Stimulated activated CD8-positive, alpha-beta memory T cell treated with anti-CD3 and anti-CD28 coated beads, Interleukin-12 subunit alpha, Interleukin-12 subunit beta, amount 100 ng/mL, for 1 hour (primary cell): ENCODE results near the gene CBX4.
"Not testable (repeated sequence)": the region's sequence is repeated elsewhere in the genome, so short reads cannot be mapped to it uniquely, and the experiment has no call there.

Source experiments
- DNase-seq: peaks from one replicate; pipeline ENCODE4 v3.0.0-alpha.2; 2020; ENCODE audit warnings: low read depth

CBX4 gene

GRCh38 chr17:79859676-79860615 lies 20.7 kb upstream of the CBX4 start:
- DNase-seq: no peak

- no peak for DNase-seq
These were observed 17.9 kb upstream of the CBX4 start for GRCh38 chr17:79857095-79857494.

DNA sequence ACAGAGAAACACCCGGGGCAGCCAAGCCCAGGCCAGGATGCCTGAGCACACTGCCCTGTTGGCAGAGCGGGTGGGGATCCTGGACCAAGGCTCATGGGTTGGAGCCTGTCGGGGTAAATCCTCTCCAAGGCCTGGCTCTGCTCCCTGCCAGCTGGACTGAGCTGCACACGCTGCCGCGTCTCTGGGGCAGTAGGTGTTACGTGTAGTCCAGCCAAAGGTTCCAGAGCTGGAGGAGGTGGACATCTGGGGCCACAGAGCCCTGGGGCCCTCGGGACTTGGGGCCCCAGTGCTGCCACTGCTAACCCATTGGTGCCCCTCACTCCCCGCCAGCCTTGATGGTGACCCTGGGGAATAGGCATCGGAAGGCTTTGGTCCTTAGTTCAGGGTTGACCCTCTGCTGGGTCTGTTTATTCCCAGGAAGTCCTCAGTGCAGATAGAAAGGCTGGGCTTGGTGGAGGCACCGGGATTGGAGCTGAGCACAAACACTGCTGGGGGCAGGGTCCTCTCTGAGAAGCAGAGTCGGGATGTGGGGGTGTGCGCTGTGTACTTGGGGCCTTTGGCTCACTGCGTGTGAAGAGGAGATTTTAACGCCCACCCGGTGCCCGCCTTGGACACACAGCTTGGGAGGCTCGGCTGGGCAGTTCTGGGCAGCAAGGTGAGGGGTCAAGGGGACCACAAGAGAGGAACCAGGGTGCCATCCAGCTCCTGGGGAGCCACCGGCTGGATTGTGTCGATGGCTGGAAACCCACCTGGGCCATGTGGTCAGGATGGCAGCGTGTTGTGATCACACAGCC lies 16.3 kb upstream of the CBX4 start:
- DNase-seq: no peak

- no peak for DNase-seq
These were observed 15.1 kb upstream of the CBX4 start for GRCh38 chr17:79854080-79855060.

DNA sequence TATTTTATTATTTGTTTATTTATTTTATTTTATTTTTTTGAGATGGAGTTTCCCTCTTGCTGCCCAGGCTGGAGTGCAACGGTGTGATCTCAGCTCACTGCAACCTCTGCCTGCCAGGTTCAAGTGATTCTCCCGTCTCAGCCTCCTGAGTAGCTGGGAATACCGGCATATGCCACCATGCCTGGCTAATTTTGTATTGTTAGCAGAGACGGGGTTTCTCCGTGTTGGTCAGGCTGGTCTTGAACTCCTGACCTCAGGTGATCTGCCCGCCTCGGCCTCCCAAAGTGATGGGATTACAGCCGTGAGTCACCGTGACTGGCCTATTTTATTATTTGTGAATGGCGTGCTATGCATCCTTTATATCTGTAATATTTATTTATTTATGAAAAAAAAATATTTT lies 13.9 kb upstream of the CBX4 start:
- DNase-seq: not testable (repeated sequence)

- DNase-seq: no peak
These were observed 13.5 kb upstream of the CBX4 start for GRCh38 chr17:79852748-79853147.

DNA sequence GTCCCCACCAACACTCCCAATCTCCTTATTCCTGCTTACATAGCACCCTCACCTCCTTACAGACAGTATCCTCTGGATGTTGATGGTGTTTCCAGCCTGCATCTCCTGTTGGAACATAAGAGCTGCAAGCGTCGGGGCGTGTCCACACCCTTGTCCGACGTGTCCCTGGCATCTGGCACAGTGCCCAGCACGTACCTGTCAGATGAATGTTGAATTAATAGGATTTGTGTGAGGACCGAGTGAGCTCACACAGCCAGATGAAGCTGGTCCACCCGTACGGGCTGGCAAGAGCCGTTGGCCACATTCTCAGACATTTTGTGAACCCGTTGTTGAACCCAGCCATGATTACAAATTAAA lies 12.2 kb upstream of the CBX4 start:
- no peak for DNase-seq

- DNase-seq: no peak
These were observed 11.6 kb upstream of the CBX4 start for GRCh38 chr17:79850571-79851460.

GRCh38 chr17:79849953-79850352 lies 10.7 kb upstream of the CBX4 start:
- DNase-seq: no peak

GRCh38 chr17:79848370-79848766 lies 9.1 kb upstream of the CBX4 start:
- DNase-seq: no peak

GRCh38 chr17:79847698-79848369 lies 8.6 kb upstream of the CBX4 start:
- no peak for DNase-seq

DNA sequence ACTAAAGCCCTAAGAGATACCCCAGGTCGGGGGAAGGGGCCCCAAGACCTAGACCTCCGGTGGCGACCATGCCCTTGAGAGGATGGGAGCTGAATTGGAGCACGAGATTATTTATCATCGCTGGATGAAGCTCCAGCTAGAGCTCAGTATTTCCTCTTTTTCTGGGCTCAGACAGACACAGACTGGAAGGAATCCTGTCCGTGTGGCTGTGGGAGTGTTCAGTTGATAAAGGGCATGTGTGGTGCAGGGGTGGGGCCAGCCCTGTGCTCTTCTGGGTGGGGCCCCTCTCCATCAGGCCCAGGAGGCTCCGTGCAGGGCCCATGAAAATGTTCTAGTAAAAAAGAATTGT lies 6.3 kb upstream of the CBX4 start:
- no peak for DNase-seq

DNA sequence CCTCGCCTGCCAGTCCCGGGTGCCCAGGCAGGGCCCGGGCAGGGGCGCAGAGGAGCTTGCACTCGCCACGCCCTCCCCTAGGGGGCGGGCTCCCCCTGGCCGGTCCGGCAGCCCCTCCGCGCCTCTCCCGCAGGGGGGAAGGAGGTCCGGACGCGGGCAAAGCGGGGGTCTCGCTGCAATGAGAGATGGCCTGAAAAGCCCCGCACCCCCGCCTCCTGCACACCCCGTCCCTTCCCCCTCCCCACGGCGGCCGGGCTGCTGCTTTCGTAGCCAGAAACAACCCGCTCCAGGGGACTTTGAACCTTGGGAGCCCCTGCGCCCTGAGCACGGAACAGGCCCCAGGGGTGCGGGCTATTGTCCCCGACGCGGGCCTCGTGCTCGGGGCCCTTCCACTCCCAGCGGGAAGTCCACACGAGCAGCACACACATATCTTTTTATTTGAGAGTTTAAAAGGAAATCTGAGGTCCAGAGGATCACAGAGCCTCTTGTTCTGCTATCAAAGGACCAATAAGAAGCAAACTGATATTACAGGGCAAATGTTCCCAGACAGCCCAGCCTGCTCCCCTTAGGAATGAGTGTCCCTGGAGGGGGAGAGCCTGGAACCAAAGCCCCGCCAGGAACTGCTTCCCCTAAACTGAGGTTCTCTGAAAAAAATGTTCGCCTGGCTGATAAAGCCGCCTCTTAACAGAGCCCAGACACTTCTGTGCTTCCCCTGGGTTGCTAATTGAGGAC lies 5.8 kb upstream of the CBX4 start:
- DNase-seq: no peak

DNA sequence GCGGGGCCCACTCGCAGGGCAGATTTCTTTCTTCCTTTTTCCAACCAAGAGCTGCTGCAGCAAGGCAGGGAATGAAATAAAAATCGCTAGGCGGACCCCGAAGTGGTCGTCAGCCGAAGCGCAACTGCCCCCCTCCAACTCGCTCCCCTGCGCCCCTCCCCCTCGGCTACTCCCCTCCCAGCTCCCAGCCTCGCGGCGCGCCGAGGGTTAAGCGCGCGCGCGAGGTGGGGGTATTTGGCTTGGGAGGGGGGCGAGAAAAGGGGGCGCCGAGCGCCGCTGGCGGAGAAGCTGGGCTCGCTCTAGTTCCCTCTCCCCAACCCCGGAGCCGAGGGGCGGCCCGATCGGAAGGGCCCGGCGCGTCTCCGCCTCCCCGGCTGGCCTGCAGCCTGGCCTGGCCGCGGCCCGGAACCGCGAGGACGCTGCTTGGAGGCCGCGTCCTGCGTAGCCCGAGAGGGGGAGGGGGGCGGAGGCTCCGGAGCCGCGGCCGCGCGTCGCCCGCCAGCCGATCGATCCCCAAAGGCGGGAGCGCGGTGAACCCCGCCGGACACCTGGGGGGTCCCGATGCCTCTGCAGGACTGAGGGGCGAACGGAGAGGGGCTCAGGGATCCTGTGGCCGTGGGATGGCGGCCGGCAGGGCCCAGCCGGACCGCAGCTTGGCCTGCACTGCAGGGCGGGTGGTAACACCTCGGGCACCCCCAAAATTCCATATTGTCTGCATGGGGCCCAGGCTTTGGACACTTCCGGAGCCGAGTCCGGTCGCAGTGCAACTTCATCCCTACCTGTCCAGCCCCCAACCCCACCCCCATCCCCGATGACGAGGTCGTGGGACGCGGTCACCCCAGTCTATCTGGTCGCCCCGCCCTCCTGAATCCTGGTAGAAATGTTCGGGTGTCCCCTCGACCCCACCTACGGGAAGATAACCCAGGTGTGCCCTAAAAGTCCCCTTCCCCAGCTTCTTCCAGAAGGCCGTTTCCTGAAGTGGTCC lies 4.9 kb upstream of the CBX4 start:
- DNase-seq: no peak

GRCh38 chr17:79843474-79843815 lies 4.2 kb upstream of the CBX4 start:
- DNase-seq: no peak

GRCh38 chr17:79842656-79843473 lies 3.6 kb upstream of the CBX4 start:
- no peak for DNase-seq

- DNase-seq: no peak
These were observed 3.0 kb upstream of the CBX4 start for GRCh38 chr17:79842136-79842655.
